Activated T-helper 1 cell treated with anti-CD3 and anti-CD28 coated beads, Interleukin-12 subunit alpha, Interleukin-12 subunit beta, Interleukin-2, Interleukin-4 antibody, amounts not matched to agents 30 ng/mL and 10 ng/mL and 1 ng/mL, durations not matched to agents 14 hours and 24 hours and 36 hours (primary cell): ENCODE results near the gene TERT. TPM values are rescaled to one million over a fixed set of nuclear protein-coding genes. Genes with fewer than 3 reads are reported as not detected.
A peak's percentile ranks its signal among the peaks of the same experiment; 100 is the strongest.
"Not testable (repeated sequence)": the region's sequence is repeated elsewhere in the genome, so short reads cannot be mapped to it uniquely, and the experiment has no call there.

Experiments used
- DNase-seq: peaks from one replicate; pipeline ENCODE4 v3.0.0; 2021; ENCODE audit warnings: low spot score
- H3K27ac Mint-ChIP-seq: one replicate; pipeline ENCODE4 v1.8.0; 2021; ENCODE audit warnings: mild to moderate bottlenecking, mixed read lengths
- H3K27me3 Mint-ChIP-seq: one replicate; pipeline ENCODE4 v1.8.0; 2022; ENCODE audit warnings: mild to moderate bottlenecking, moderate library complexity, mixed read lengths; ENCODE audit not compliant: insufficient read depth
- H3K36me3 Mint-ChIP-seq: one replicate; pipeline ENCODE4 v1.8.0; 2021; ENCODE audit warnings: low read depth, mixed read lengths
- H3K4me1 Mint-ChIP-seq: one replicate; pipeline ENCODE4 v1.8.0; 2021; ENCODE audit warnings: low read depth, mixed read lengths
- H3K4me3 Mint-ChIP-seq: one replicate; pipeline ENCODE4 v1.8.0; 2021; ENCODE audit warnings: mild to moderate bottlenecking, moderate library complexity, mixed read lengths
- H3K9me3 Mint-ChIP-seq: one replicate; pipeline ENCODE4 v1.8.0; 2021; ENCODE audit warnings: mixed read lengths
- intact Hi-C: fragments of 100-400 bp; cut with micrococcal nuclease; formaldehyde crosslinking; loops from one replicate; pipeline ENCODE4 v1.15.1; 2024
- total RNA-seq: library from RNA; stranded (reverse); gene quantifications from 2 replicates; pipeline ENCODE4 v1.2.3, GENCODE V29; 2022

Gene TERT
- total RNA-seq, 1 donor from 2014 or later: 12.3 TPM

DNA sequence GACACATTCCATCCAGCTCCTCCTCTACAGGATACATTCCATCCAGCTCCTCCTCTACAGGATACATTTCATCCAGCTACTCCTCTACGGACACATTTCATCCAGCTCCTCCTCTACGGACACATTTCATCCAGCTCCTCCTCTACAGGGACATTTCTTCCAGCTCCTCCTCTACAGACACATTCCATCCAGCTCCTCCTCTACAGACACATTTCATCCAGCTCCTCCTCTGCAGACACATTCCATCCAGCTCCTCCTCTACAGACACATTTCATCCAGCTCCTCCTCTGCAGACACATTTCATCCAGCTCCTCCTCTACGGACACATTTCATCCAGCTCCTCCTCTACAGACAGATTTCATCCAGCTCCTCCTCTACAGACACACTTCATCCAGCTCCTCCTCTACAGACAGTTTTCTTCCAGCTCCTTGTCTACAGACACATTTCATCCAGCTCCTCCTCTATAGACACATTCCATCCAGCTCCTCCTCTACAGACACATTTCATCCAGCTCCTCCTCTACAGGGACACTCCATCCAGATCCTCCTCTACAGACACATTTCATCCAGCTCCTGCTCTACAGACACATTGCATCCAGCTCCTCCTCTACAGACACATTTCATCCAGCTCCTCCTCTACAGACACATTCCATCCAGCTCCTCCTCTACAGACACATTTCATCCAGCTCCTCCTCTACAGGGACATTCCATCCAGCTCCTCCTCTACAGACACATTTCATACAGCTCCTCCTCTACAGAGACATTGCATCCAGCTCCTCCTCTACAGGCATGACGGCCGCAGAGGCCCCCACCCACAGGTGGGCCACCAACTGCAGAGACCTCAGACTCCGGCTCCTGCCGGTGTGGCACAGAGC lies 33.6 kb upstream of the TERT start:
- DNase-seq, H3K4me3 Mint-ChIP-seq, H3K27ac Mint-ChIP-seq, intact Hi-C loops, H3K4me1 Mint-ChIP-seq, H3K9me3 Mint-ChIP-seq, H3K27me3 Mint-ChIP-seq: not testable (repeated sequence)
- H3K36me3 Mint-ChIP-seq: peaks cover 28% of the 10 kb centered on the region

DNA sequence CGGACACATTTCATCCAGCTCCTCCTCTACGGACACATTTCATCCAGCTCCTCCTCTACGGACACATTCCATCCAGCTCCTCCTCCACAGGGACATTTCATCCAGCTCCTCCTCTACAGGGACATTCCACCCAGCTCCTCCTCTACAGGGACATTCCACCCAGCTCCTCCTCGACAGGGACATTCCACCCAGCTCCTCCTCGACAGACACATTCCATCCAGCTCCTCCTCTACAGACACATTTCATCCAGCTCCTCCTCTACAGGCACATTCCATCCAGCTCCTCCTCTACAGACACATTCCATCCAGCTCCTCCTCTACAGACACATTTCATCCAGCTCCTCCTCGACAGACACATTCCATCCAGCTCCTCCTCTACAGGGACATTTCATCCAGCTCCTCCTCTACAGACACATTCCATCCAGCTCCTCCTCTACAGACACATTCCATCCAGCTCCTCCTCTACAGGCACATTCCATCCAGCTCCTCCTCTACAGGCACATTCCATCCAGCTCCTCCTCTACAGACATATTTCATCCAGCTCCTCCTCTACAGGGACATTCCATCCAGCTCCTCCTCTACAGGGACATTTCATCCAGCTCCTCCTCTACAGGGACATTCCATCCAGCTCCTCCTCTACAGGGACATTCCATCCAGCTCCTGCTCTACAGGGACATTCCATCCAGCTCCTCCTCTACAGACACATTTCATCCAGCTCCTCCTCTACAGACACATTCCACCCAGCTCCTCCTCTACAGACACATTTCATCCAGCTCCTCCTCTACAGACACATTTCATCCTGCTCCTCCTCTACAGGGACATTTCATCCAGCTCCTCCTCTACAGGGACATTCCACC lies 32.3 kb upstream of the TERT start:
- H3K27ac Mint-ChIP-seq, intact Hi-C loops, H3K9me3 Mint-ChIP-seq, H3K4me1 Mint-ChIP-seq, DNase-seq, H3K27me3 Mint-ChIP-seq, H3K4me3 Mint-ChIP-seq: not testable (repeated sequence)
- peaks cover 21% of the 10 kb centered on the region for H3K36me3 Mint-ChIP-seq

DNA sequence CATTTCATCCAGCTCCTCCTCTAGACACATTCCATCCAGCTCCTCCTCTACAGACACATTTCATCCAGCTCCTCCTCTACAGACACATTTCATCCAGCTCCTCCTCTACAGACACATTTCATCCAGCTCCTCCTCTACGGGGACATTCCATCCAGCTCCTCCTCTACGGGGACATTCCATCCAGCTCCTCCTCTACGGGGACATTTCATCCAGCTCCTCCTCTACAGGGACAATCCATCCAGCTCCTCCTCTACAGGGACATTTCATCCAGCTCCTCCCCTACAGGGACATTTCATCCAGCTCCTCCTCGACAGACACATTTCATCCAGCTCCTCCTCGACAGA lies 31.6 kb upstream of the TERT start:
- not testable (repeated sequence) for H3K9me3 Mint-ChIP-seq

DNA sequence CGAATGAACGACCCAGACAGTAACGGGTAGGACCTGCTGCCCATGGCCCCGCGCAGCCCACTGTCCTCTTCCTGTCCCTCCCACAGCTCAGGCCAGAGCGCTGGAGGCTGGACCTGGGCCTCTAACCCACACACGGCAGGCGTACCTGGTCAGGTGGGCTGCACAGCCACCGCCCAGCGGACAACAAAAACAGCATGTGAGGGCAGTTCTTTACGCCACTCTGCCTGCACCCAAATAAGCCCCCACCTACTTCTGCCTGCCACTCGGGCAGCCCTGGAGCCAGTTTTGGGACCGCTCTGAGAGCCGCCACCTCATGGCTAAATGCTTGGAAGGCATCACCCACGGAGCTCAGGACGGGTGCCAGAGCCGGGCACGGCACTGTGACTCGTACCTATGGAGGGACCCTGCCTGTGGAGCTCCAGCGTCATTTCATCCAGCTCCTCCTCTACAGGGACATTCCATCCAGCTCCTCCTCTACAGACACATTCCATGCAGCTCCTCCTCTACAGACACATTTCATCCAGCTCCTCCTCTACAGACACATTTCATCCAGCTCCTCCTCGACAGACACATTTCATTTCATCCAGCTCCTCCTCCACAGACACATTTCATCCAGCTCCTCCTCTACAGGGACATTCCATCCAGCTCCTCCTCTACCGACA lies 31.1 kb upstream of the TERT start:
- Mint-ChIP-seq H3K27me3 (no peaks in the 10 kb centered on the region), H3K4me1 (peaks cover 7% of the 10 kb centered on the region), H3K4me3 (no peak overlapping the region), H3K27ac (peak overlapping the region; percentile 32), H3K9me3 (no peaks in the 10 kb centered on the region), H3K36me3 (peaks cover 25% of the 10 kb centered on the region)
- intact Hi-C loops: no loop called here
- DNase-seq: no peak

More for the DNA sequence above, 31.6 kb upstream of the TERT start:
- H3K4me1 Mint-ChIP-seq, H3K27me3 Mint-ChIP-seq, intact Hi-C loops, H3K4me3 Mint-ChIP-seq, DNase-seq: not testable (repeated sequence)
- peaks cover 21% of the 10 kb centered on the region for H3K36me3 Mint-ChIP-seq
- H3K27ac Mint-ChIP-seq: peak overlapping the region; percentile 32

DNA sequence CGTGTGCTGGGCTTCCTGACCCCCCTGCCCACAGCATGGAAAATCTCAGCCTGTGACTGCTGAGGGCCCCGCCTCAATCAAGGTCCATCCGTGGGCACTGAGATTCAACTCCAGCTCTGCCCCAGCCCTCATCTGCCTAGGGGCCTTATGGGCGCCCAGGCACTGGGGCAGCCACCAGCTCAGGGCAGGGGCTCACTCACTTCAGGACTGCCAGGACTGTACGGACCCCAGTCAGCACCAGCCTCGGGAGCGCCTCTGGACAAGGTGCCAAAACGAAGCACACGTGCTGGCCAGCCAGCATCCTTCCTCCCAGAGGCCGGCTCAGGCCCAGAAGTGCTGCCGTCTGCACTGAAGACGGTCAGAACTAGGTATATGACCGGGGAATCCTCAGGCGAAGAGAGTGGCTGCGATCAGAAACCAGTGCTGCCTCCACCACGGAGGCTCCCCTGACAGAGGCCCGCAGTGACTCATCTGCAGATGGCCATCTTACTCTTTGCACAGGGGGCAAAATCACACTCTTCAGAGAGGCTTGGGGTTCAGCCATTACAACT lies 30.4 kb upstream of the TERT start:
- no peaks in the 10 kb centered on the region for H3K9me3 Mint-ChIP-seq
- DNase-seq: no peak
- no peaks in the 10 kb centered on the region for H3K27me3 Mint-ChIP-seq
- intact Hi-C loops: no loop called here
- H3K4me1 Mint-ChIP-seq: peaks cover 7% of the 10 kb centered on the region
- no peak overlapping the region for H3K4me3 Mint-ChIP-seq
- peaks cover 30% of the 10 kb centered on the region for H3K36me3 Mint-ChIP-seq
- H3K27ac Mint-ChIP-seq: no peak overlapping the region

DNA sequence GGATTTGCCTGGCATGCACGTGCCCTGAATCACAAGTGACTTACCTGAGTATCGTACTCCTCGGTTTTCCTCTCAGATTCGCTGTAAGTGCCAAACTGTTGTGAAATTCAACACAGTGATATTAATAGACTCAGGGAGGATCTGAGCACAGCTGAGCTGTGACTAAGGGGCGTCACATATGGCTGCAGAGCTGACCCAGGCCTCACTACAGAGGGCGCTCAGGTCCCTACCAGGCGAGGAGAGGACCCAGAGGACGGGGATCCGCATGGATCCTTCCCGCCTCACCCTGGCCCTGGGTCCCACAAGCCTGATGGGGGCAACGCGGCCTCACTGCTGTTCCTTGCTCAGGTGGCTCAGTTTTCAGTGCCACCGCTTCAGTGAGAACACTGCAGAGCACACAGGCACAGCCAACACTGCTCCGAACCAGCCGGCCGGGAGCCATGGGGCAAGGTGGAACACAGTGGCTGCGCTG lies 29.9 kb upstream of the TERT start:
- intact Hi-C loops: no loop called here
- Mint-ChIP-seq H3K27ac (no peak overlapping the region), H3K9me3 (no peaks in the 10 kb centered on the region), H3K27me3 (no peaks in the 10 kb centered on the region), H3K4me1 (peaks cover 7% of the 10 kb centered on the region), H3K4me3 (no peak overlapping the region), H3K36me3 (peaks cover 30% of the 10 kb centered on the region)
- no peak for DNase-seq

DNA sequence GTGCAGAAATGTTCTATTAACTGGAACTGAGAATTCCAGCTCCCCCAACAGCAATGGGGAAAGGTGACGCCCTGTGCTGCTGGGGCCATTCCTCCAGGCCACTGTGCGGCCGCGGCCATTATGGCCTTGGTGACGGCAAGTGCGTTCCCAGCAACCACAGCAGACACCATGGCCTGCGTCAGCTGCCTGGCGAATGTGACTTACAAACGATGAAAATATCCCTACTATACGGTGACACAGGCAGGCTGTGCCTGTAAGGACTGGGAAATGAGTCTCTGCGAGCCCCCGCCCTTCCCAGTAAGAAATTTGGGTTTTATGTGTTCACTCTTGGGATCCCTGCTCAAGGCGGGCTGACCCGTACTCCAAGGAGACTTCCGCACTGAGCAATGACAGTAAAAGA lies 29.4 kb upstream of the TERT start:
- H3K36me3 Mint-ChIP-seq: peaks cover 31% of the 10 kb centered on the region
- DNase-seq: no peak
- no peaks in the 10 kb centered on the region for H3K9me3 Mint-ChIP-seq
- H3K4me1 Mint-ChIP-seq: peaks cover 7% of the 10 kb centered on the region
- intact Hi-C loops: no loop called here
- no peak overlapping the region for H3K27ac Mint-ChIP-seq
- H3K27me3 Mint-ChIP-seq: no peaks in the 10 kb centered on the region
- H3K4me3 Mint-ChIP-seq: no peak overlapping the region

DNA sequence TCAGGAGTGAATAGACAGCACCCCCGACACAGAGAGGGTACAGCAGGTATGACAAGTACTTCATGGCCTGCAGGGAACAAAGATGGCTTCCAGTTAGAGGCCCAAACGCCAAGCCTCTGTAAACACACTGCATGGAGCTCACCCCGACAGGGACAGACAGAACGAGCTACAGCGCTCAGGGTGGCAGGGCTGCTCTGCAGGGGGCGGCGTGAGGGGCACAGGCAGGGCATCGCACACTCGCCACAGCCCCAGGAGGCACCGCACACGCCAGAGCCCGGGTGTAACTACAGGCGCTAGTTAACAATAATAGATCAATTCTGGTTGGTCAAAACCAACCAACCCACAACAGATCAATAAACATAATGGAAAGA lies 28.9 kb upstream of the TERT start:
- DNase-seq: no peak
- Mint-ChIP-seq H3K9me3 (no peaks in the 10 kb centered on the region), H3K27ac (no peak overlapping the region), H3K36me3 (peaks cover 35% of the 10 kb centered on the region), H3K4me1 (peaks cover 6% of the 10 kb centered on the region), H3K4me3 (no peak overlapping the region), H3K27me3 (no peaks in the 10 kb centered on the region)
- intact Hi-C loops: no loop called here

DNA sequence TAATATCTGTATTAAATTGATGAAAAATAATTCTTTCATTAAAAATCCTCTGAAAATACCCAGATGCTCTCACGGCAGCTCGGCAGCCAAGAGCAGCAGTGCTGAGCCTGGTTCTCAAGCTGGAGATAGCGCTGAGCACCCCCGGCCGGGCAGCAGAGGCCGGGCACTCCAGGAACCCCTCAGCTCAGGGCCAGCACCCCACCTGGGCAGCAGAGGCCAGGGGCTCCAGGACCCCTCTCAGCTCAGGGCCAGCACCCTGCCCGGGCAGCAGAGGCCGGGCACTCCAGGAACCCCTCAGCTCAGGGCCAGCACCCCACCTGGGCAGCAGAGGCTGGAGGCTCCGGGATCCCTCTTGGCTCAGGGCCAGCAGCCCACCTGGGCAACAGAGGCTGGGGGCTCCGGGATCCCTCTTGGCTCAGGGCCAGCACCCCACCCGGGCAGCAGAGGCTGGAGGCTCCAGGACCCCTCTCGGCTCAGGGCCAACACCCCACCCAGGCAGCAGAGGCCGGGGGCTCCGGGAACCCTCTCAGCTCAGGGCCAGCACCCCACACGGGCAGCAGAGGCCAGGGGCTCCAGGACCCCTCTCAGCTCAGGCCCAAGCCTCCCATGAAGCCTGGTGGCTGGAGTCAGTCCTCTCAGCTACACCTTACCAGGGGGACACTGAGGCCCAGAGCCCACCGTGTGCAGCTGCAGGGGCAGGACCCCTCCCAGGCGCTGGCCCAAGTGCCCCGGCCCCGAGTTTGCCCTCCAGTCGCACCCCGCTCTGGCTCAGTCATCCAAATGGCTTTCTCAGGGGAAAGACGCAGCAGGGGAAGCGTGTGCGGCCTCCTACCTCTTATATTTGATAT lies 28.3 kb upstream of the TERT start:
- no peak for DNase-seq
- Mint-ChIP-seq H3K4me1 (no peaks in the 10 kb centered on the region), H3K9me3 (no peaks in the 10 kb centered on the region), H3K36me3 (peaks cover 36% of the 10 kb centered on the region), H3K27me3 (no peaks in the 10 kb centered on the region), H3K27ac (no peak overlapping the region), H3K4me3 (no peak overlapping the region)
- intact Hi-C loops: no loop called here

DNA sequence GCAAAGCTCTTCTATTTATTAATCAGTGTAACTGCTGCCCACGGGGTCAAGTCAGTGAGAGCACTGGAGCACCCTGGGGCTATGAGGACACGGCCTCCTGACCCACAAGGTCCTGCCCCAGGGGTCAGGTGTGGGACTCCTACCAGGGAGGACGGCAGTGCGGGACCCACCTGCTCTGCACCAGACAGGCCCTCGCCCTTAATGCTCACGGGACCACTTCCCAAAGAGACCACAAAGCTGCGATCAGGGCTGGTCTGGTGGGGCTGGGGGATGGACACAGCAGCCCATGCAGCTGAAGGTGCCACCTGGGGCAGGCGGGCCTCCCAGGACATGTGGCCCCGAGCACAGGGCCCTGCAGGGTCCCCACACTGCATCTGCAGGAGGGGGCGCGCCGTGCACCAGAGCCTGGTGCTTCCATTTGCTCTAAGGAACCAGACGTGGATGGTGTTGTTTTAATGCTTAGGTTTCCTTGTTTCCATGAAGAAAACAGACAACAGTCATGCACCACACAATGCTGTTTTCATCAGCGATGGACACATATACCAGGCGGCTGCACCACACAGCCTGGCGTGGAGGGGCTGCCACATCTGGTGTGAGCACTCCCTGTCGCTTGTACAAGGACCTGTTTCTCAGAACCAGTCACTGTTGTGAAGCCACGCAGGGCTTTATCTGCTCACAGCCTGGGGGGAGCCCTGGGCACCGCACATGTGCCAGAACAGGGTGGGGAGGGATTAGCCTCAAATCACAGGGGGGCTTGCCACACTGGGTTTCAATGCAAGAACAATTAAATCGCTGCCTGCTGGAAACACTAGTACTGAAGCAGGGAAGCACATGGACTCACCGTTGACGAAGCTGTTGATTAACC lies 27.4 kb upstream of the TERT start:
- H3K4me3 Mint-ChIP-seq: no peak overlapping the region

DNA sequence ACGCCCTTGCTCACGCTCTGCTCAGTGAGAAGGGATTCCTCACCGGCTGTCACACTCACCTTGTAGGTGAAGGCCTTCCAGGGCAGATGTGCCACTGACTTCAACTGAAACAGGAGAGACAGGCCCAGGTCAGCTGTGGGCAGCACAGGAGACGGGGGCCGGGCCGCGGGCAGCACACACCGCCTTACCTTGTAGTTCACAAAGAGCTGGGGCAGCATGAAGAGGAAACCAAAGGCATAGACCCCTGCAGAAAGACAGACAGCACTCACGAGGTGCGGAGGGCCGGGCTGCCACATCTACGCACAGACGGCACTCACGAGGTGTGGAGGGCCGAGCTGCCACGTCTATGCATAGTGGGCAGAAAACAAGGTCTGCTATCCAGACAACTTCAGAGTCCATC lies 26.7 kb upstream of the TERT start:
- peaks cover 12% of the 10 kb centered on the region for H3K4me1 Mint-ChIP-seq
- no peaks in the 10 kb centered on the region for H3K27me3 Mint-ChIP-seq
- intact Hi-C loops: no loop called here
- H3K27ac Mint-ChIP-seq: no peak overlapping the region
- no peaks in the 10 kb centered on the region for H3K9me3 Mint-ChIP-seq
- H3K4me3 Mint-ChIP-seq: no peak overlapping the region
- H3K36me3 Mint-ChIP-seq: peaks cover 43% of the 10 kb centered on the region
- no peak for DNase-seq

More for the DNA sequence above, 27.4 kb upstream of the TERT start:
- Mint-ChIP-seq H3K4me1 (peaks cover 5% of the 10 kb centered on the region), H3K9me3 (no peaks in the 10 kb centered on the region), H3K27me3 (no peaks in the 10 kb centered on the region), H3K27ac (no peak overlapping the region), H3K36me3 (peaks cover 40% of the 10 kb centered on the region)
- intact Hi-C loops: no loop called here
- DNase-seq: no peak
